Astrocyte of the cerebellum (primary cell): ENCODE measurements around the gene SUPT6H.
"Not testable (repeated sequence)": the region's sequence is repeated elsewhere in the genome, so short reads cannot be mapped to it uniquely, and the experiment has no call there.

ENCODE experiments used
- DNase-seq: peaks from one replicate; pipeline ENCODE4 v3.0.0-alpha.2; 2011; ENCODE audit warnings: low read depth
- H3K4me3 ChIP-seq: 2 replicates; pipeline ENCODE4 v1.5.1; 2011; ENCODE audit warnings: mild to moderate bottlenecking, low read depth, low read length, moderate library complexity
- CTCF ChIP-seq: IDR thresholded peaks from 2 replicates; pipeline ENCODE4 v1.5.1; 2012; ENCODE audit warnings: low read length, low read depth, moderate library complexity, mild to moderate bottlenecking; ENCODE audit errors: missing control alignments
- in situ Hi-C: cut with HindIII; loops from 2 replicates; pipeline ENCODE4 v1.10.0; 2017; ENCODE audit warnings: low sequenced_read_pairs

Gene SUPT6H

GRCh38 chr17:28717578-28718332 lies 55.8 kb downstream of the SUPT6H start, which contains the start of gene RAB34:
Gene RAB34, minus strand, starts transcription at chr17:28717868. Its CDS starts 602 bp downstream, at chr17:28717266.
- in situ Hi-C loops, result no loop called here
- peak within 1 kb of the TSS; percentile 82 for H3K4me3 ChIP-seq
- TF ChIP-seq CTCF, result no peak
- peak; percentile 66 for DNase-seq

- no peak for TF ChIP-seq CTCF
- peak overlapping the region; percentile 82 for H3K4me3 ChIP-seq
- DNase-seq, result no peak
- in situ Hi-C loops, result no loop called here
Observed at GRCh38 chr17:28718333-28719020, 56.5 kb downstream of the SUPT6H start.

GRCh38 chr17:28719021-28719433 lies 57.0 kb downstream of the SUPT6H start:
- DNase-seq, result no peak
- TF ChIP-seq CTCF, result no peak
- in situ Hi-C loops, result no loop called here
- peak overlapping the region; percentile 88 for H3K4me3 ChIP-seq

- in situ Hi-C loops, result loop anchor here (10.0 kb wide), 1 partner anchor 64 kb away; no protein-coding TSS in a partner anchor
- TF ChIP-seq CTCF, result peak; percentile 10
- H3K4me3 ChIP-seq, result peak overlapping the region; percentile 88
- no peak for DNase-seq
Observed at GRCh38 chr17:28720247-28720996, 58.4 kb downstream of the SUPT6H start.

- in situ Hi-C loops, result loop anchor here (10.0 kb wide), 1 partner anchor 64 kb away; no protein-coding TSS in a partner anchor
- H3K4me3 ChIP-seq, result peak overlapping the region; percentile 88
- DNase-seq, result not testable (repeated sequence)
Observed at GRCh38 chr17:28720997-28721329, 59.0 kb downstream of the SUPT6H start.

GRCh38 chr17:28722417-28723158 lies 60.6 kb downstream of the SUPT6H start:
- H3K4me3 ChIP-seq, result no peak overlapping the region
- in situ Hi-C loops, result loop anchor here (10.0 kb wide), 1 partner anchor 62 kb away; no protein-coding TSS in a partner anchor
- TF ChIP-seq CTCF, result no peak
- no peak for DNase-seq
